ENCODE data around the gene KIF16B.
"Not testable (repeated sequence)": the region's sequence is repeated elsewhere in the genome, so short reads cannot be mapped to it uniquely, and the experiment has no call there.

The KIF16B gene

GRCh38 chr20:16263582-16263981 lies 309.7 kb downstream of the KIF16B start:
- H3K9ac ChIP-seq (ENCODE audit: low read depth, low read length), result no peak overlapping the region
- no peaks in the 10 kb centered on the region for H3K79me2 ChIP-seq (ENCODE audit: insufficient read depth, low read length)
- no peak overlapping the region for H3K27ac ChIP-seq (ENCODE audit: low read length)
- H2AFZ ChIP-seq (ENCODE audit: low read depth, low read length), result no peak overlapping the region
- ATAC-seq (ENCODE audit: insufficient read depth, low read depth) (no peak), DNase-seq (no peak)
- H3K9me3 ChIP-seq (ENCODE audit: insufficient read depth, low read length, severe bottlenecking), result peaks cover 8% of the 10 kb centered on the region
- no peaks in the 10 kb centered on the region for H3K36me3 ChIP-seq (ENCODE audit: insufficient read depth, low read length)
- no peaks in the 10 kb centered on the region for H4K20me1 ChIP-seq (ENCODE audit: insufficient read depth, low read length)
- H3K4me1 ChIP-seq (ENCODE audit: insufficient read depth, low read length), result no peaks in the 10 kb centered on the region
- no peak overlapping the region for H3K4me2 ChIP-seq (ENCODE audit: insufficient read depth, low read length)
- no peak for TF ChIP-seq CTCF (IDR thresholded peaks at IDR 0.05; ENCODE audit: borderline replicate concordance, extremely low read depth, low read length, poor library complexity, severe bottlenecking)
- no peak for TF ChIP-seq EZH2 (IDR thresholded peaks at IDR 0.05; ENCODE audit: borderline replicate concordance, low read depth, low read length, severe bottlenecking)
- H3K27me3 ChIP-seq (ENCODE audit: insufficient read depth, low read length, poor library complexity), result no peaks in the 10 kb centered on the region
- H3K4me3 ChIP-seq (ENCODE audit: low read depth in 1 of 2, low read length in 2 of 2), result no peak overlapping the region

GRCh38 chr20:16262594-16262993 lies 310.7 kb downstream of the KIF16B start:
- H3K9ac ChIP-seq (ENCODE audit: low read depth, low read length), result no peak overlapping the region
- no peak for DNase-seq
- no peak for ATAC-seq (ENCODE audit: insufficient read depth, low read depth)
- no peaks in the 10 kb centered on the region for H3K4me1 ChIP-seq (ENCODE audit: insufficient read depth, low read length)
- no peaks in the 10 kb centered on the region for H4K20me1 ChIP-seq (ENCODE audit: insufficient read depth, low read length)
- TF ChIP-seq CTCF (IDR thresholded peaks at IDR 0.05; ENCODE audit: borderline replicate concordance, extremely low read depth, low read length, poor library complexity, severe bottlenecking) (no peak), EZH2 (IDR thresholded peaks at IDR 0.05; ENCODE audit: borderline replicate concordance, low read depth, low read length, severe bottlenecking) (no peak)
- no peak overlapping the region for H3K4me3 ChIP-seq (ENCODE audit: low read depth in 1 of 2, low read length in 2 of 2)
- H2AFZ ChIP-seq (ENCODE audit: low read depth, low read length), result no peak overlapping the region
- no peaks in the 10 kb centered on the region for H3K36me3 ChIP-seq (ENCODE audit: insufficient read depth, low read length)
- H3K27ac ChIP-seq (ENCODE audit: low read length), result no peak overlapping the region
- peaks cover 8% of the 10 kb centered on the region for H3K9me3 ChIP-seq (ENCODE audit: insufficient read depth, low read length, severe bottlenecking)
- H3K4me2 ChIP-seq (ENCODE audit: insufficient read depth, low read length), result no peak overlapping the region
- no peaks in the 10 kb centered on the region for H3K79me2 ChIP-seq (ENCODE audit: insufficient read depth, low read length)
- no peaks in the 10 kb centered on the region for H3K27me3 ChIP-seq (ENCODE audit: insufficient read depth, low read length, poor library complexity)

- H3K36me3 ChIP-seq (ENCODE audit: insufficient read depth, low read length), result no peaks in the 10 kb centered on the region
- DNase-seq (no peak), ATAC-seq (ENCODE audit: insufficient read depth, low read depth) (no peak)
- H4K20me1 ChIP-seq (ENCODE audit: insufficient read depth, low read length), result no peaks in the 10 kb centered on the region
- no peak overlapping the region for H2AFZ ChIP-seq (ENCODE audit: low read depth, low read length)
- no peak overlapping the region for H3K4me2 ChIP-seq (ENCODE audit: insufficient read depth, low read length)
- peaks cover 8% of the 10 kb centered on the region for H3K9me3 ChIP-seq (ENCODE audit: insufficient read depth, low read length, severe bottlenecking)
- H3K79me2 ChIP-seq (ENCODE audit: insufficient read depth, low read length), result no peaks in the 10 kb centered on the region
- H3K27me3 ChIP-seq (ENCODE audit: insufficient read depth, low read length, poor library complexity), result no peaks in the 10 kb centered on the region
- no peak overlapping the region for H3K9ac ChIP-seq (ENCODE audit: low read depth, low read length)
- TF ChIP-seq EZH2 (IDR thresholded peaks at IDR 0.05; ENCODE audit: borderline replicate concordance, low read depth, low read length, severe bottlenecking) (no peak), CTCF (IDR thresholded peaks at IDR 0.05; ENCODE audit: borderline replicate concordance, extremely low read depth, low read length, poor library complexity, severe bottlenecking) (no peak)
- no peaks in the 10 kb centered on the region for H3K4me1 ChIP-seq (ENCODE audit: insufficient read depth, low read length)
- no peak overlapping the region for H3K27ac ChIP-seq (ENCODE audit: low read length)
- H3K4me3 ChIP-seq (ENCODE audit: low read depth in 1 of 2, low read length in 2 of 2), result no peak overlapping the region
Observed at GRCh38 chr20:16261733-16262273, 311.4 kb downstream of the KIF16B start.

GRCh38 chr20:16260911-16261310 lies 312.3 kb downstream of the KIF16B start:
- Histone ChIP-seq H3K79me2 (ENCODE audit: insufficient read depth, low read length) (no peaks in the 10 kb centered on the region), H3K27ac (ENCODE audit: low read length) (no peak overlapping the region), H3K36me3 (ENCODE audit: insufficient read depth, low read length) (no peaks in the 10 kb centered on the region), H3K4me2 (ENCODE audit: insufficient read depth, low read length) (no peak overlapping the region), H3K9ac (ENCODE audit: low read depth, low read length) (no peak overlapping the region), H2AFZ (ENCODE audit: low read depth, low read length) (no peak overlapping the region), H3K4me1 (ENCODE audit: insufficient read depth, low read length) (no peaks in the 10 kb centered on the region), H3K9me3 (ENCODE audit: insufficient read depth, low read length, severe bottlenecking) (peaks cover 5% of the 10 kb centered on the region), H3K4me3 (ENCODE audit: low read depth in 1 of 2, low read length in 2 of 2) (no peak overlapping the region), H4K20me1 (ENCODE audit: insufficient read depth, low read length) (no peaks in the 10 kb centered on the region), H3K27me3 (ENCODE audit: insufficient read depth, low read length, poor library complexity) (no peaks in the 10 kb centered on the region)
- no peak for ATAC-seq (ENCODE audit: insufficient read depth, low read depth)
- no peak for TF ChIP-seq EZH2 (IDR thresholded peaks at IDR 0.05; ENCODE audit: borderline replicate concordance, low read depth, low read length, severe bottlenecking)
- TF ChIP-seq CTCF (IDR thresholded peaks at IDR 0.05; ENCODE audit: borderline replicate concordance, extremely low read depth, low read length, poor library complexity, severe bottlenecking), result no peak
- no peak for DNase-seq

- H3K27ac ChIP-seq (ENCODE audit: low read length); ATAC-seq (ENCODE audit: insufficient read depth, low read depth); H3K4me2 ChIP-seq (ENCODE audit: insufficient read depth, low read length); DNase-seq; H2AFZ ChIP-seq (ENCODE audit: low read depth, low read length); H3K4me3 ChIP-seq (ENCODE audit: low read depth in 1 of 2, low read length in 2 of 2); H3K9ac ChIP-seq (ENCODE audit: low read depth, low read length); H3K36me3 ChIP-seq (ENCODE audit: insufficient read depth, low read length); H4K20me1 ChIP-seq (ENCODE audit: insufficient read depth, low read length); H3K4me1 ChIP-seq (ENCODE audit: insufficient read depth, low read length); H3K27me3 ChIP-seq (ENCODE audit: insufficient read depth, low read length, poor library complexity); H3K79me2 ChIP-seq (ENCODE audit: insufficient read depth, low read length); H3K9me3 ChIP-seq (ENCODE audit: insufficient read depth, low read length, severe bottlenecking): not testable (repeated sequence)
Observed at GRCh38 chr20:16260133-16260532, 313.1 kb downstream of the KIF16B start.

All from DND-41 (cell line).